ENCODE measurements around the gene SLC37A1.

GRCh38 chr21:42524341-42525028 lies 10.8 kb downstream of the SLC37A1 start:
- TF ChIP-seq POLR2A (IDR thresholded peaks at IDR 0.05): no peak
- TF ChIP-seq CTCF (IDR thresholded peaks at IDR 0.05): no peak
